H1 (cell line): ENCODE measurements around the gene ADCY5.

Source experiments
- NRF1 ChIP-seq: IDR thresholded peaks from 2 replicates; pipeline ENCODE4 v1.6.1; 2011; ENCODE audit warnings: mild to moderate bottlenecking, low read depth, low read length, improper control_type of control experiment
- RAD21 ChIP-seq, 2 experiments: IDR thresholded peaks in 1 of 2; conservative IDR thresholded peaks in 1 of 2; 2 replicates each; pipeline ENCODE4 v1.6.1; 2011; ENCODE audit warnings: low read depth in 2 of 2, low read length in 2 of 2, improper control_type of control experiment in 1 of 2, inconsistent platforms in 1 of 2, mild to moderate bottlenecking in 1 of 2, moderate library complexity in 1 of 2
- TCF12 ChIP-seq: IDR thresholded peaks from 2 replicates; pipeline ENCODE4 v1.6.1; 2011; ENCODE audit warnings: low read depth, mild to moderate bottlenecking, low read length
- YY1 ChIP-seq: IDR thresholded peaks from 2 replicates; pipeline ENCODE4 v1.6.1; 2011; ENCODE audit warnings: low read depth, mild to moderate bottlenecking, low read length
- TF ChIP-seq, protein P1 (sequence below), 3 experiments: IDR thresholded peaks; 1 replicate in 2 of 3; 2 replicates in 1 of 3; pipeline versions ENCODE4 v1.5.1 to v1.6.1; 2011; ENCODE audit warnings: low read length in 3 of 3, mild to moderate bottlenecking in 3 of 3, inconsistent platforms in 2 of 3, low read depth in 1 of 3, moderate library complexity in 1 of 3; ENCODE audit not compliant: insufficient read depth in 1 of 3; ENCODE audit errors: control extremely low read depth in 1 of 3

DNA sequence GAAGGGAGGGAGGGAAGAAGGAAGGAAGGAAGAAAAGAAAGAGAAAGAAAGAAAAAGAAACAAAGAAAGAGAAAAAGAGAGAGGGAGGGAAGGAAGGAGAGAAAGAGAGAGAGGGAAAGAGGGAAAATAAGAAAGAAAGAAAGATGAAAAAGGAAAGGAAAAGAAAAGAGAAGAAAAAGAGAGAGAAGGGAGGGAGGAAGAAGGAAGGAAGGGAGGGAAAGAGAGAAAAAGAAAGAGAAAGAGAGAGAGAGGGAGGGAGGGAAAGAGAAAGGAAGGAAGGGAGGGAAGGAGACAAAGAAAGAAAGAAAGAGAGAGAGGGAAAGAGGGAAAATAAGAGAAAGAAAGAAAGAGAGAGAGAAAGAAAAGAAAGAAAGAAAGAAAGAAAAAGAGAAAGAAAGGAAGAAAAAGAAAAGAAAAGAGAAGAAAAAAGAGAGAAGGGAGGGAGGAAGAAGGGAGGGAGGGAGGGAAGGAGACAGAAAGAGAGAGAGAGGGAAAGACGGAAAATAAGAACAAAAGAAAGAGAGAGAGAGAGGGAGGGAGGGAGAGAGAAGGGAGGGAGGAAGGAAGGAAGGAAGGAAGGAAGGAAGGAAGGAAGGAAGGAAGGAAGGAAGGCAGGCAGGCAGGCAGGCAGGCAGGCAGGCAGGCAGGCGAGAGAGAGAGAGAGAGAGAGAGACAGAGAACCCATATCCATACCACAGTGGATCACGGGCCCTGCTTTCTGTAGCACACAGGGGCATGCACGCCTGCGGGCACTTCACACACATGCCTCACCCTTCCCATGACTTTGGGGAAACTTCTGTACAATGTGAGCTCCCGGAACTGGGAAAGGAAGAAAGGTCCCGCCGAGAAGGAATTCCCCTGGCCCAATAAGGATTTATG lies 52.5 kb downstream of the ADCY5 start:
- TF ChIP-seq TCF12, result no peak
- TF ChIP-seq NRF1, result no peak
- TF ChIP-seq, protein P1, sequence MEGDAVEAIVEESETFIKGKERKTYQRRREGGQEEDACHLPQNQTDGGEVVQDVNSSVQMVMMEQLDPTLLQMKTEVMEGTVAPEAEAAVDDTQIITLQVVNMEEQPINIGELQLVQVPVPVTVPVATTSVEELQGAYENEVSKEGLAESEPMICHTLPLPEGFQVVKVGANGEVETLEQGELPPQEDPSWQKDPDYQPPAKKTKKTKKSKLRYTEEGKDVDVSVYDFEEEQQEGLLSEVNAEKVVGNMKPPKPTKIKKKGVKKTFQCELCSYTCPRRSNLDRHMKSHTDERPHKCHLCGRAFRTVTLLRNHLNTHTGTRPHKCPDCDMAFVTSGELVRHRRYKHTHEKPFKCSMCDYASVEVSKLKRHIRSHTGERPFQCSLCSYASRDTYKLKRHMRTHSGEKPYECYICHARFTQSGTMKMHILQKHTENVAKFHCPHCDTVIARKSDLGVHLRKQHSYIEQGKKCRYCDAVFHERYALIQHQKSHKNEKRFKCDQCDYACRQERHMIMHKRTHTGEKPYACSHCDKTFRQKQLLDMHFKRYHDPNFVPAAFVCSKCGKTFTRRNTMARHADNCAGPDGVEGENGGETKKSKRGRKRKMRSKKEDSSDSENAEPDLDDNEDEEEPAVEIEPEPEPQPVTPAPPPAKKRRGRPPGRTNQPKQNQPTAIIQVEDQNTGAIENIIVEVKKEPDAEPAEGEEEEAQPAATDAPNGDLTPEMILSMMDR (IDR thresholded peaks at IDR 0.05; ENCODE audit: control extremely low read depth in 1 of 3, insufficient read depth in 1 of 3, low read depth in 1 of 3, low read length in 3 of 3), result no peak
- TF ChIP-seq YY1, result no peak
- no peak for TF ChIP-seq RAD21 (IDR thresholded peaks at IDR 0.05 in 1 of 2, conservative IDR thresholded peaks at IDR 0.05 in 1 of 2; ENCODE audit: low read depth in 2 of 2, low read length in 2 of 2)
